Endothelial cell of umbilical vein (primary cell): ENCODE measurements around the gene HIVEP1.

Experiments
- MAX ChIP-seq: IDR thresholded peaks from 2 replicates; pipeline ENCODE4 v1.6.1; 2011; ENCODE audit not compliant: insufficient read depth, insufficient read length
- TF ChIP-seq, protein P1 (sequence below), 2 donors: IDR thresholded peaks; 1 replicate in 1 of 2; 2 replicates in 1 of 2; pipeline ENCODE4 v1.5.1; 2011; ENCODE audit warnings: low read length in 2 of 2, mild to moderate bottlenecking in 2 of 2, moderate library complexity in 2 of 2, control low read depth in 1 of 2, inconsistent platforms in 1 of 2, low read depth in 1 of 2; ENCODE audit not compliant: insufficient read depth in 1 of 2; ENCODE audit errors: extremely low read depth in 1 of 2

DNA sequence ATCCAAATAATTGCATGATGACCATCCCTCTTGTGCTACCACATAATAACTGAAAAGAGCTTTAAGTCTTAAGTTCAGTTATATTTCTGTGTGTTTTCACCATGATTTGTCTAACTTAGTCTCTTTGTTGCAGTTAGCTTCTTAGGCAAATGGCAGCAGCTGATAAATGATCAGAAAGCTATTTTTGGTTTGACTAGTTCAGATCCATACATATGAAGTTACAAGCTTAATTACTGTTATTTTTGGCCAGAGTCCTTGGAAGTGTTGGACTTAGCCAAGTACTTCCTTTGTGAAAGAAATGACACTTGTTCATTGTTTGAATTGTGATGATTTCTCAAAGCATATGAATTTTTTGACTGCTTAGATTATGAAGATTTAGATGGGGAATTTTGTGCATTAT is 54.2 kb downstream of the HIVEP1 start:
- no peak for TF ChIP-seq MAX
- TF ChIP-seq, protein P1, sequence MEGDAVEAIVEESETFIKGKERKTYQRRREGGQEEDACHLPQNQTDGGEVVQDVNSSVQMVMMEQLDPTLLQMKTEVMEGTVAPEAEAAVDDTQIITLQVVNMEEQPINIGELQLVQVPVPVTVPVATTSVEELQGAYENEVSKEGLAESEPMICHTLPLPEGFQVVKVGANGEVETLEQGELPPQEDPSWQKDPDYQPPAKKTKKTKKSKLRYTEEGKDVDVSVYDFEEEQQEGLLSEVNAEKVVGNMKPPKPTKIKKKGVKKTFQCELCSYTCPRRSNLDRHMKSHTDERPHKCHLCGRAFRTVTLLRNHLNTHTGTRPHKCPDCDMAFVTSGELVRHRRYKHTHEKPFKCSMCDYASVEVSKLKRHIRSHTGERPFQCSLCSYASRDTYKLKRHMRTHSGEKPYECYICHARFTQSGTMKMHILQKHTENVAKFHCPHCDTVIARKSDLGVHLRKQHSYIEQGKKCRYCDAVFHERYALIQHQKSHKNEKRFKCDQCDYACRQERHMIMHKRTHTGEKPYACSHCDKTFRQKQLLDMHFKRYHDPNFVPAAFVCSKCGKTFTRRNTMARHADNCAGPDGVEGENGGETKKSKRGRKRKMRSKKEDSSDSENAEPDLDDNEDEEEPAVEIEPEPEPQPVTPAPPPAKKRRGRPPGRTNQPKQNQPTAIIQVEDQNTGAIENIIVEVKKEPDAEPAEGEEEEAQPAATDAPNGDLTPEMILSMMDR (IDR thresholded peaks at IDR 0.05; ENCODE audit: extremely low read depth in 1 of 2, insufficient read depth in 1 of 2, low read depth in 1 of 2, low read length in 2 of 2): no peak
